Measurements from ENCODE around the gene GPR33.

- no peak for TF ChIP-seq FOXJ3 (CRISPR knock-in tag; IDR thresholded peaks at IDR 0.05; ENCODE audit: borderline replicate concordance)
- TF ChIP-seq EMX1 (CRISPR knock-in tag; IDR thresholded peaks at IDR 0.05): no peak
- TF ChIP-seq, protein P1, sequence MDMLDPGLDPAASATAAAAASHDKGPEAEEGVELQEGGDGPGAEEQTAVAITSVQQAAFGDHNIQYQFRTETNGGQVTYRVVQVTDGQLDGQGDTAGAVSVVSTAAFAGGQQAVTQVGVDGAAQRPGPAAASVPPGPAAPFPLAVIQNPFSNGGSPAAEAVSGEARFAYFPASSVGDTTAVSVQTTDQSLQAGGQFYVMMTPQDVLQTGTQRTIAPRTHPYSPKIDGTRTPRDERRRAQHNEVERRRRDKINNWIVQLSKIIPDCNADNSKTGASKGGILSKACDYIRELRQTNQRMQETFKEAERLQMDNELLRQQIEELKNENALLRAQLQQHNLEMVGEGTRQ (CRISPR knock-in tag; IDR thresholded peaks at IDR 0.05): no peak
- TF ChIP-seq FOXP4 (CRISPR knock-in tag; IDR thresholded peaks at IDR 0.05): no peak
- no peak for TF ChIP-seq CTCF (IDR thresholded peaks at IDR 0.05)
- TF ChIP-seq, protein P2, sequence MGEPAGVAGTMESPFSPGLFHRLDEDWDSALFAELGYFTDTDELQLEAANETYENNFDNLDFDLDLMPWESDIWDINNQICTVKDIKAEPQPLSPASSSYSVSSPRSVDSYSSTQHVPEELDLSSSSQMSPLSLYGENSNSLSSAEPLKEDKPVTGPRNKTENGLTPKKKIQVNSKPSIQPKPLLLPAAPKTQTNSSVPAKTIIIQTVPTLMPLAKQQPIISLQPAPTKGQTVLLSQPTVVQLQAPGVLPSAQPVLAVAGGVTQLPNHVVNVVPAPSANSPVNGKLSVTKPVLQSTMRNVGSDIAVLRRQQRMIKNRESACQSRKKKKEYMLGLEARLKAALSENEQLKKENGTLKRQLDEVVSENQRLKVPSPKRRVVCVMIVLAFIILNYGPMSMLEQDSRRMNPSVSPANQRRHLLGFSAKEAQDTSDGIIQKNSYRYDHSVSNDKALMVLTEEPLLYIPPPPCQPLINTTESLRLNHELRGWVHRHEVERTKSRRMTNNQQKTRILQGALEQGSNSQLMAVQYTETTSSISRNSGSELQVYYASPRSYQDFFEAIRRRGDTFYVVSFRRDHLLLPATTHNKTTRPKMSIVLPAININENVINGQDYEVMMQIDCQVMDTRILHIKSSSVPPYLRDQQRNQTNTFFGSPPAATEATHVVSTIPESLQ (CRISPR knock-in tag; IDR thresholded peaks at IDR 0.05): no peak
- no peak for TF ChIP-seq ZNF396 (CRISPR knock-in tag; IDR thresholded peaks at IDR 0.05; ENCODE audit: borderline replicate concordance)
- TF ChIP-seq ZNF423 (CRISPR knock-in tag; IDR thresholded peaks at IDR 0.05): no peak
- no peak for TF ChIP-seq ZMAT4 (CRISPR knock-in tag; IDR thresholded peaks at IDR 0.05)
- no peak for TF ChIP-seq JUN (CRISPR knock-in tag; IDR thresholded peaks at IDR 0.05)
Observed at GRCh38 chr14:31479027-31479426, 8.8 kb downstream of the GPR33 start.
